Daoy (cell line): Measurements from ENCODE around the gene TROAP. TPM values are rescaled to one million over a fixed set of nuclear protein-coding genes. Genes with fewer than 3 reads are reported as not detected.
A peak's percentile ranks its signal among the peaks of the same experiment; 100 is the strongest.
"Not testable (repeated sequence)": the region's sequence is repeated elsewhere in the genome, so short reads cannot be mapped to it uniquely, and the experiment has no call there.

Source experiments
- DNase-seq: peaks from one replicate; pipeline ENCODE4 v3.0.0-alpha.2; 2015; ENCODE audit warnings: low read depth
- total RNA-seq: library from RNA; depleted of rRNA; stranded (reverse); fragments of >200 nt; shearing (Covaris generic); gene quantifications from 2 replicates; pipeline ENCODE4 v1.2.3, GENCODE V29; 2014

Gene TROAP
- total RNA-seq, 1 experiment from 2014 or later, result 48.3 TPM

DNA sequence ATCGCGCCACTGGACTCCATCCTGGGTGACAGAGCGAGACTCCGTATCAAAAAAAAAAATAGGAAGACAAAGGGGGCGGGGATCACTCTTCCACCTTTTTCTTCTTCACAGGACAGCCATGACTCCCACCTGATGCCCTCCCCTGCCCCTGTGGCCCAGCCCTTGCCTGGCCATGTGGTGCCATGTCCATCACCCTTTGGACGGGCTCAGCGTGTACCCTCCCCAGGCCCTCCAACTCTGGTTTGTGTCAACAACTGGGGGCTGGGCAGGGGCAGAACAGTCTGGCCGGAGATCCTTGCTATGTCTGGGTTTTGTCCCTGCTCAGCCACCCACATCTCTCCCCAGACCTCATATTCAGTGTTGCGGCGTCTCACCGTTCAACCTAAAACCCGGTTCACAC, 5.8 kb downstream of the TROAP start:
- DNase-seq, result no peak

DNA sequence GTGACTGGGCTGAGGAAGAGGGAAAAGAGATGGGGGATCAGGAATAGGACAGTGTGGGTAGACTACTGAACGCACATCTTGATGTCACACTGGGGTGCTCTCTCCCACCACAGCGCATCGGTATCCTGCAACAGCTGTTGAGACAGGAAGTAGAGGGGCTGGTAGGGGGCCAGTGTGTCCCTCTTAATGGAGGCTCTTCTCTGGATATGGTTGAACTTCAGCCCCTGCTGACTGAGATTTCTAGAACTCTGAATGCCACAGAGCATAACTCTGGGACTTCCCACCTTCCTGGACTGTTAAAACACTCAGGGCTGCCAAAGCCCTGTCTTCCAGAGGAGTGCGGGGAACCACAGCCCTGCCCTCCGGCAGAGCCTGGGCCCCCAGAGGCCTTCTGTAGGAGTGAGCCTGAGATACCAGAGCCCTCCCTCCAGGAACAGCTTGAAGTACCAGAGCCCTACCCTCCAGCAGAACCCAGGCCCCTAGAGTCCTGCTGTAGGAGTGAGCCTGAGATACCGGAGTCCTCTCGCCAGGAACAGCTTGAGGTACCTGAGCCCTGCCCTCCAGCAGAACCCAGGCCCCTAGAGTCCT, 7.1 kb downstream of the TROAP start:
- DNase-seq, result no peak

DNA sequence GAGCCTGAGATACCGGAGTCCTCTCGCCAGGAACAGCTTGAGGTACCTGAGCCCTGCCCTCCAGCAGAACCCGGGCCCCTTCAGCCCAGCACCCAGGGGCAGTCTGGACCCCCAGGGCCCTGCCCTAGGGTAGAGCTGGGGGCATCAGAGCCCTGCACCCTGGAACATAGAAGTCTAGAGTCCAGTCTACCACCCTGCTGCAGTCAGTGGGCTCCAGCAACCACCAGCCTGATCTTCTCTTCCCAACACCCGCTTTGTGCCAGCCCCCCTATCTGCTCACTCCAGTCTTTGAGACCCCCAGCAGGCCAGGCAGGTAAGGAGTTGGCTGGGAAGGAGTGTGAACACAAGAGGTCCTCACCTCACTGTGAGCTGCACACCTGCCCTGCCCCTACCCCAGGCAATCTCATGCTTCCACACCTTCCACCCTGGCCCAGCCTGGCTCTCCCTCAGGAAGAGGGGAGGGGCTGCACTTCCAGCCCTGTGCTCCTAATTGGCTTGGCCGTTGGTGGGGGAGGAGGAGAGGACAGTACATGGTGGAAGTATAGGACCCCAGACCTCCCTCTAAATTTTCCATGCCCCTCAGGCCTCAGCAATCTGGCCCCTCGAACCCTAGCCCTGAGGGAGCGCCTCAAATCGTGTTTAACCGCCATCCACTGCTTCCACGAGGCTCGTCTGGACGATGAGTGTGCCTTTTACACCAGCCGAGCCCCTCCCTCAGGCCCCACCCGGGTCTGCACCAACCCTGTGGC, 7.8 kb downstream of the TROAP start:
- DNase-seq, result no peak

DNA sequence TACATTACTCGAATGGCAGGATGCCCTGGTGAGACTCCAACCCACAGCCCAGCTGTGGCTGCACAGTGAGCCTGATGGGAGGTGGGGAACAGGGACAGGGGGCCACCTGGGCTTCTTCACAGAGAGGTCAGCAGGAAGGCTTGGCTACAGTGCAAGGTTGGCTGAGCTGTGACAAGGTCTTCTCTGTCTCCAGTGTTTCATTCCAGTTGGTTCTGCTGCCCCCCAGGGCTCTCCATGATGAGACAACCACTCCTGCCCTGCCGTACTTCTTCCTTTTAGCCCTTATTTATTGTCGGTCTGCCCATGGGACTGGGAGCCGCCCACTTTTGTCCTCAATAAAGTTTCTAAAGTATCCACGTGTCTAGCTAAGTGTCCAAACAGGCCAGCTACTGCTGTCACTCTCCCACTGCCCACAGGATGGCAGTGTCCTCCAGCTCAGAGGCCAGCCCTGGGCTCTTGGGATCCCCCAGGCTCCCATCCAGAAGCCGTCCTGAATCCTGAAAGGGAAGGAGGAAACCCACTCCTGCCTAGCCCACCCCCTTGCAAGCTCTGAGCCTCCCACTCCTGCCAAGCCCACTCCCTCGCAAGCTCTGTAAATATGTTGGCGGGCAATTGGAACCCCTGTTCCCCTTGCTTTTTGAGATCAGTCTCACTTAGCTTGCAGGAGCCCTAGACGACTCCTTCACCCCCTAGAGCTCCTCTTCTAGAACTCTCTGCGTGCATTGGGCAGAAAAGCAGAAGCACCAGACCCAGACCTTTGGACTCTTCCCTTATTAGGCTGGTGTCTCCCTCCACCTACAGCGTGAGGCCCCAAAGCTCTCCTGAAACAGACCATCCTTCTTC, 8.5 kb downstream of the TROAP start:
- peak; percentile 73 for DNase-seq

DNA sequence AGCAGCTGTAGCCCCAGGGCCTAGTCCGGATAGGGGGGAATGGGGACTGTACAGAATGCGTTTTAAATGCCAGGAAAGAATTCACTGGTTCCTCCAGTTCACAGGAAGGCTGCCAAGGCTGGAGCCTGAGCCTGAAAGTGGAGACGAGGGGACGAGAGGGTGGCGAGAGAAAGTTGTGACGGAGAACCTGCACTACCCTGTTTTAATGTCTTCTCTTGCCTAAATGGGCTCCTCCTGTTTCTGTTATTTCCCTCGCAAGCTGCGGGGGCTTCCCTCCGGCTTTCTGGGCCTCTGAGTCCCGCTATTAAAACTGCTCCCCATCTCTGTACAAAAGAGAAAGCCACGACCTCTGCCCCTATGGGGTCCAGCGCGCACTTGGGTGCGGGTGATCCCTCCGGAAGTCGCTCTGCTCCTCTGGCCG, 9.4 kb downstream of the TROAP start:
- DNase-seq, result no peak

DNA sequence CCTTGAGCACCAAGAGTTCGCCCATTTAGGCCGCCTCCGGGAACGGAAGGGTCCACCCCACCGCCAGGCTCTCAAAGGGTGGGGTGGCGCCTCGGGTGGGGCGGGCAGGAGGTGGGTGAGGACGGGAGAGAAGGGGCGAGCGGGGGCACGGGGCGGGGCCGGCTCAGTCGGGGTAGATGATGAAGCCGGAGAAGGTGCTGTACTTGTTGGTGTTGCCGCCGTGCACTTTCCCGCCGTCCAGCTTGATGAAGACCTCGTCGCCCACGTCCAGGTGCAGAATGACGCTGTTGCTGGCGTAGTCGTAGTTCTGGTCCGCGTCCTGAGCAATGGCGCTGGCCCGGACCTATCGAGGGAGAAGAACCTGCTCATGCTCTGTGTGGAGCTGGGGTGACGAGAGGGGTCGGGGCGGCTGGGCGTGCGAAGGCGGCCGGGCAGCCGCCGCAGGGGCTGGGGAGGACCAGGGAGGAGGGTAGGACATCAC, 9.9 kb downstream of the TROAP start:
- DNase-seq, result peak; percentile 9

DNA sequence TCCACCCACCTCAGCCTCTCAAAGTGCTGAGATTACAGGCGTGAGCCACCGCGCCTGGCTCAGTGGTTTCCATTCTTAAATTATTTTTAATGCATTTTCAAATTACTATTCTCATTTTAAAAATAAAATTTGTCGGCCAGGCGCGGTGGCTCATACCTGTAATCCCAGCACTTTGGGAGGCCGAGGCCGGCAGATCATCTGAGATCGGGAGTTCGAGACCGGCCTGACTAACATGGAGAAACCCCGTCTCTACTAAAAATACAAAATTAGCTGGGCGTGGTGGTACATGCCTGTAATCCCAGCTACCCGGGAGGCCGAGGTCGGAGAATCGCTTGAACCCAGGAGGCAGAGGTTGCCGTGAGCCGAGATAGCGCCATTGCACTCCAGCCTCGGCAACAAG, 10.7 kb downstream of the TROAP start:
- DNase-seq, result not testable (repeated sequence)

DNA sequence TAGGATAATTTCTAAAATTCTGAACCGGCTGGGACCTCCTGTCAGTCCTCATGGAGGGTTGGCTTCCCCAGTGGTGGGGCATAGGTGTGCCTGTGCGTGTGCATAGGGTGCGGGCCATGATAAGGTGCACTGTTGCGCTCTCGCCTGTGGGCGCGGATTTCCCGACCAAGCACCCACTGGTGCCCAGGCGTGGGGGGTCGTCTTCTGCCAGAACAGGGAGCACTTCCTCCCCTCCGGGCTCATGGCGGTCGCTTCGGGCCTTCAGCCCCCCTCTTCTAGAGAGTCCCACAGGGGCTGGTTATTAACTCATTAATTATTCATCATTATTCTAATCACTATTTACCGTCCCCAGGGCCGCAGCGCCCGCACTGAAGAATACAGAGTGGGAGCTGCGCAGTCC, 11.2 kb downstream of the TROAP start:
- no peak for DNase-seq

DNA sequence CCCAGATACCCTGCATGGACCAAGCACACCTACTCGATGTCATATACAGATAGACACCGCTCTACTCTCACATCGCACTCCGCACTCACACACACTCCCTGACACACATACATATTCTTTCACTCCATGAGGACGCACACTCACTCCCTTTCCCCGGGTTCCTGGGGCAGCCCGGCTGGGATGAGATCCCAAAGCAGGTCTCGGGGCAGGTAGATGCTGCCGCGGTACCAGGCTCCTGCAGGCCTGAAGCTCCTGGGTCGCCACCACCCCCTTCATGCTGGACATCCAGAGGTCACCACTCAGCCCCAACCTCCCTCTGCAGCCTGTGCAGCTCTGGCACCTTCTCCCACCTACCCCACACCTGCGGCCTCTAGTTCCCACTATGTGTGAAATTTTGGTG, 11.6 kb downstream of the TROAP start:
- DNase-seq, result no peak

DNA sequence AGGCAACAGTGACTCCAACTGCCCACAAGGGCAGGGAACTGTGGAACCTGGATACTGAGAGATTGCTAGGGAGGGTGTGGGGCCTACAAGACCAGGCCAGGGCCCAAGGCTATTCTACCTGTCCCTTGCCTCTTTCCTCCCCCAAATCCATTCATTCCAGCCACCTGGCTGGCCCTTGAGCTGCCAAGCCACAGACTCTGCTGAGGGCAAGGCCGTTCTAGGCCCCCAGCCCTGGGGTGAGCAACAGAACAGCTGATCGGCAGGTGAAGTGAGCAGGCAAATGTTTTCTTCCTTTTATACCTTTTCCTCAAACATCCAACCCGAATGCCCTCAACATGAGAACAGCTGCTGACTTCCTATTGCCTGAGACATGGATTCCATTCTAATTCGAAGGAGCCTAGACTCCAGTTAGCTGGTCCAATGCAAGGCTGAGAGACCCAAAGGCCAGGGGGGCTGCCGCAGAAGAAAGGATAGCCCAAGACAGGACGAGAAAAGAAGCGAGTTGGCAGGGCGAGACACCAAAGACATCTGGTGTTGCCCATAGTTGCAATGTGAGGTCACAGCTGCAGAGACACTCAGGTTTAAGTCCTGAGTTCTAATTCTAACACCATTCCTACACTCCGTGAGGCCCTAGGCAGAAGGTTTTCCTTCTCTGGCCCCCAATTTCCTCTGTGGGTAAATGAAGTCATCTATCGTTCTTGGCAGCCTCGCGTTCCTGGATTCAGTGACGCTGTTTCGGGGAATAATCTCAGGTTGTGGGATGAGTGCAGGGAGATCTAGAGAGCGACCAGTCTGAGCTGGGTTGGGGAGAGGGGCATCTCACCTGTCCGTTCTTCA, 12.3 kb downstream of the TROAP start:
- DNase-seq, result no peak

DNA sequence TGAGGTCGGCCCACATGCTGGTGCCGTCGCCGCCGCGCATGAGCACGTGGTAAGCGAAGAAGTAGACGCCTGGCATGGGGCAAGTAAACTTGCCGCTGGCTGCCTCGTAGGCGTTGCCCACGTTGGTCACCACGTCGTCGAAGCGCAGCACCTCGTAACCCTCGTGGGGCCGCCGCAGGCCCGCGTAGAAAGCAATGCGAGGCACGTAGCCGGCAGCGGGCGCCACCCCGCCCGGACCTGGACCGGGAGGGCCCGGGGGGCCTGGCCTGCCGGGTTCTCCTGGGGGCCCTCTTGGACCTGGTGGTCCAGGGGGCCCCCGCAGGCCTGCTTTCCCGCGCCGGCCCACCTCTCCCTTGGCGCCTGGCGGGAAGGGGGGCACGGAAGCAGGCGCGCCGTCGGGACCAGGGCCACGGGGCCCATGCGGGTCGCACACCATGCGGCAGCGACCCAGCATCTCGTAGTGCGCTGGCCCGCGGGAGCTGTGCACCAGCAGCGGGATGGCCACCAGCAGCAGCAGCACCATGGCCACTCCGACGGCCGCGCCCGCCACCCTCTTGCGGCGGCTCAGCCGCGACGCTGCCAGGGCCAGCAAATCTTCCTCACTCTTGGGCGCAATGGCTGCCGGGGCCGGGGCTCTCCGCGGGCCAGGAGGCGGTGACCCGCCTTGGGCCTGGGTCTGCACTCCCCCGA, 13.0 kb downstream of the TROAP start:
- DNase-seq, result no peak

DNA sequence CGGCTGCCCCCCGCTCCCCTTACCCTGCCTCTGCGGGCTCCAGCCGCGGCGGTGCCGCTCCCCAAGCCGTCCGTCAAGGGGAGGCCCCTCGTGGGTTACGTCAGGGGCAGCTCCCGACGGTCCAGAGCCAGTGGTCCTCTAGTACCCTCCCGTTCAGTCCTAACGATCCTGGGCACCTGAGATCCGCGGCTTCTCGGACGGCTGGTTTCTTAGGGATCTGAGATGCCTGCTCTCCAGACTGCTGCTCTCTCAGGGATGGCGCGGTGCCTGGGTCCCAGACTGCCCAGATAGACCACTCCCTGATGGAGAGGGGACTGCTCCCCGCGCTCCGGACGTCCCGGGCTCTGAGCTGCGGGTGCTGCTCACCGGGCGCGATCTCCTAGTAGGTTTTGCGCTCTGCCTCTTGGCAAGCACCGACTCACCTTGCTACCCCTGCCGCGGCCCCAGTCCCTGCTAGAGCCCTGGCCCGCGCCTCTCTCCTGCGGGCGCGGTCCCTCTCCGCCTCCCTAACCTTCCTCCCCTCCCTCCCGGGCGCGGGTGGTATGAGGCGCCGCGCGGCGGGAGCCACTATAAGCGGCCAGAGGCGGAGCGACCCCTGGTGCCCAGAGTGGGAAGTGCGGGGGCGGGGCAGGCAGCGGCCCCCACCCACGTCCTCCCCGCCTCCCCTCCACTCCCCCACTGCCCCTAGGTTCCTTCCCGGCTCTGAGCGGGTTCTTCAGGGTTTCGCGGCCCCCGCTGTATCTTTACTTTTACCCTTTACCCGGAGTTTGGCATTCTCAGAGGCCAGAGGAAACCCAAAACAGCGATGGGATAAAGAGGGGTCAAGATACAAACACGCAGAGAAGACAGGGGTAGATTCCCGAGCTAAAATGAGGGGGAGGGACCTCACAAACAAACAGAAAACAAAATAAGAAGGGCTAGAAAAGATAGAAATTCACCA, 13.9 kb downstream of the TROAP start, which contains the start of gene C1QL4:
C1QL4 (minus strand) TSS at position 544 of the 940 bp plus-strand sequence. CDS start 711 bp downstream, outside the sequence.
- DNase-seq, result peak; percentile 85

DNA sequence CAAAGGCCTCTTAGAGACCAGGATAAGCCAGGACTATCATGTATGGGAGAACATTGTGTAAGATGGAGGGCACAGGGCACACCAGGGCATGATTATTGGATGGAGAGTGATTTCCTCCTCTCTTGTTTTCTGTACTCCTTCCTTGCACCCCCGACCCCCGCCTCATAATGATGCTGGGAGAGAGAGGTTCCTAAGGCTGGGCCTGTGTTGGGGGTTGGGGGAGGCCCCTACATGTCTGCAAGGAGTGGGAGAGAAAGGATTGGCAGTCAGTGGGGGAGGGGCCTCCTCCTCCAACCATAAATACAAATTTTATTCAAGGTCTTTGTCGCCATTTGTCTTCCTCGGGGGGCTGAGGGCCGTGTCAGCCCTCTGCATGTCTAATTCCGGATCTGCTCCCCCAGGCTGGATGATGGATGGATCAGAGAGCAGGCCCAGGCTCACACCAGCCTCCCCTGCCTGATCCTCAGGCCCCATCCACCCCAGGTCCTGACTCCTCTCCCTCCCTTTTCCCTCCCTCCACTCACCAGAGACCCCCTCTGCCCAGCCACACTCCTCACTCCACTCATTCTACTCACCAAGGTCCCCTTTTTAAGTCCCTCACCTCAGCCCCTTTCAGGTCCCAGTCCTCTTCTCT, 15.9 kb downstream of the TROAP start:
- DNase-seq, result no peak

DNA sequence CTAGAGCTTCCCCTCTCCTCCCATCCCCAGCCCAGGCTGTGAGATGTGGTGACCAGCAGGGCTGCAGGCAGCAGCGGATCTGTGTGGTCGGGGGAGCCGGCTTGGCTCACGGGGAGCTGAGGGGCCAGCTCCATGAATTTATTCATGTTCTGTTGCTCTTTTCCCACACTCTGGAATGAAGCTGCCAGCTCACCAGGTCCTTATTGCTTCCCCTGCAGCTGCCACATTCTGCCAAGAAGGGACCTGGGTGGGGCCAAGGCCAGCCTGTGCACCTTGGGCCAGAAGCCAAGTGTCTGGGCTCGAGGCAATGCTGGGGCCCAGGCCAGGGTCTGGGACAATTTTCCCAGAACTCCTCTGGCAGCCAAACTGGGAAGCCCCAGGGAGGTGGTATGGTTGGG, 16.4 kb downstream of the TROAP start:
- no peak for DNase-seq

DNA sequence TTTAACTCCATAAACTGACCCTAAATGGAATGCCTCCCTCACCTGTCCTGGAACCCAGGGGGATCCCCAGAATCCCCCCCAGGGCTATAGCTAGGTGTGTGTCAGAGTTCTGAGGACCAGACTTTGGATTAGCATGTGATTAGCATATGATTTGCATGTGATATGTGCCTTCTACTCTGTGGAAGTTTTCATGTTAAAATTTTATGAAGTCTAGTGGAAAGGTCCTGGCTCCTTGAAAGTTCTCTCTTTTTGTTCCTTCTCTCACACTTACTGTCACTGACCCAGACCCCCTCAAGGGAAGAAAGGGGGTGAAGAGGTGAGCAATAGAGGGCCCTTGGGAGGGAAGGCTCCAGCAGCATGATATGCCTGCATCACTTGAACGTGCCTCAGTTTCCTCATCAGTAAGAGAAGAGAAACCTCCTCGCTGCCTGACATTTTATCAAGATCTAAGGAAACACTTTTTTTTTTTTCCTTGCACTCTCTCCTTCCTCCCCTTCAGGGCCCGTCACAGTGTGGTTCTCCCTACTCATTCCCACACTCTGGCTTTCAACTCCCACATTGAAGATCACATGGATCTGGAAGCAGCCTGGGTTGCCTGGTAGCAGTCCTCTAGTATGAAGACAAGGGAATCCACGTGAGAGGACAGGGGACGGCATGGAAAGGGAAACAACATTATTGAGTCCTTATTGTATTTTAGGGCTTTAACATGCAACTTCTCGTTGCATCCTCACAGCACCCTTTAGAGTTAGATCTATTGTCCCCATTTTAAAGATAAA, 17.2 kb downstream of the TROAP start:
- DNase-seq, result no peak

DNA sequence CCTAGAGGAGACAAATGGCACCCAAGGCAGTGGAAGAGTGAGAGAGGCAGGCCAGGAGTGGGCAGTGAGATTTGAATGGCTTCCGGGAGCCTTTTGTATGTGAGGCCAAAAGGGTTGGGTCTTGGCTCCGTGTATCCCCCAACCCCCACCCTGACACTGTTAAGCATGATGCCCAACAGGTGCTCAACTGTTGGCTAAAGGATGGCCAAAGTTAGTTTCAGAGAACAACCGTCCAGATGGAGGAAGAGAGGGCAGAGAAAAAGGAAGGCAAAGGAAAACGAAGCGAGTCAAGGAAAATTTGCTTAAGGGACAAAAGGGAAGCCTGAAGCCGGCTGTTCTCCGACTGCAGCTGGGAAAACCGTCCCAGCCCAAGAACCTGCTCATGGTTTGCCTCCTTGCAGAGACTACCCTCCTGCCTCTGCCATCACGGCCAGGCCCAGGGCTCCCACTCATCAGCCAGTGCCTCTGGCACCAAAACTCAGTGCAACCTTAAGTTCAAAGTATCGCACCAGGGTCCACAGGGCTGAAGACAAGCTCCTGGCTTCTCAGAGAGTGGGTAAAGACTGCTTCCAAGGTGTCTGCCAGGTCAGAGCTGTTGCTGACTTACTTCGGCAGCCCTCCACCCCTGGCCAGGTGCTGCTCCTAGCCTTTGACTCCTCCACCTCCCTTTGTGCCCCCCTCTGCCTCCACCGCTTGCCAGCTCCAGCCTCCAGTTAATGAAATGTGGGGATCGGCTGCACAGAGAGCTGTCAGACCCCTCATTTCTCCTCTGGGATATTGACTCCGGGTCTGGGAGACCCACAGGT, 18.1 kb downstream of the TROAP start:
- no peak for DNase-seq

DNA sequence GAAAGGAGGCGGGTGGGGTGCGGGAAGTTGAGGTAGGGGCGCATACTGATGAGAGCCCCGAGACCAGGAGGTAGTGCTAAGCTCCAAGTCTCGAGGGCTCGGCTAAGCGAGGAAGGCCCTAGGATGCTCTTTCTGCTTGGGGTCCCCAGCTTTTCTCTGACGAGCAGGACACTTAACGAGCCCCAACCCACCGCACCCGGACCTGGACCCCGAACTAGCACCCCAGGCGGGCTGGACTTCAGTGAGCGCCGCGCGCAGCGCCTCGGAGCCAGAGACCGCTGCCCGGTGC, 18.7 kb downstream of the TROAP start:
- DNase-seq, result no peak
